NCI-H524 (cell line): Measurements from ENCODE around the gene MYBPC3.
A peak's percentile ranks its signal among the peaks of the same experiment; 100 is the strongest.

Experiments used
- DNase-seq, 2 experiments: peaks; one replicate each; lab custom pipeline; 2025; lab: John Stamatoyannopoulos, UW

Gene MYBPC3

GRCh38 chr11:47356998-47357329, 4.5 kb upstream of the MYBPC3 start:
- DNase-seq, result no peak

GRCh38 chr11:47356129-47356997, 3.9 kb upstream of the MYBPC3 start:
- no peak for DNase-seq

GRCh38 chr11:47355283-47356128, 3.0 kb upstream of the MYBPC3 start:
- peak; percentile 89 to 93 for DNase-seq

GRCh38 chr11:47354913-47355282, 2.4 kb upstream of the MYBPC3 start:
- DNase-seq, result peak in 1 of 2 experiments; percentile 44

- no peak for DNase-seq
Observed at GRCh38 chr11:47353978-47354774, 1.7 kb upstream of the MYBPC3 start.

- DNase-seq, result no peak
Observed at GRCh38 chr11:47351156-47352126, 1.1 kb downstream of the MYBPC3 start.

GRCh38 chr11:47350315-47350714, 2.2 kb downstream of the MYBPC3 start:
- DNase-seq, result no peak

GRCh38 chr11:47349521-47350095, 2.9 kb downstream of the MYBPC3 start:
- DNase-seq, result no peak

- DNase-seq, result peak; percentile 56 to 75
Observed at GRCh38 chr11:47348859-47349258, 3.6 kb downstream of the MYBPC3 start.

GRCh38 chr11:47348131-47348802, 4.2 kb downstream of the MYBPC3 start:
- DNase-seq, result no peak

- DNase-seq, result no peak
Observed at GRCh38 chr11:47347137-47347536, 5.4 kb downstream of the MYBPC3 start.

- DNase-seq, result no peak
Observed at GRCh38 chr11:47345890-47346563, 6.5 kb downstream of the MYBPC3 start.

GRCh38 chr11:47342854-47343253, 9.6 kb downstream of the MYBPC3 start:
- no peak for DNase-seq

GRCh38 chr11:47342036-47342803, 10.3 kb downstream of the MYBPC3 start:
- no peak for DNase-seq

- DNase-seq, result no peak
Observed at GRCh38 chr11:47340980-47341775, 11.3 kb downstream of the MYBPC3 start.

- no peak for DNase-seq
Observed at GRCh38 chr11:47340010-47340409, 12.5 kb downstream of the MYBPC3 start.

- no peak for DNase-seq
Observed at GRCh38 chr11:47338396-47339241, 13.9 kb downstream of the MYBPC3 start.
